ENCODE results near the gene CRB1.
A peak's percentile ranks its signal among the peaks of the same experiment; 100 is the strongest.

The CRB1 gene

DNA sequence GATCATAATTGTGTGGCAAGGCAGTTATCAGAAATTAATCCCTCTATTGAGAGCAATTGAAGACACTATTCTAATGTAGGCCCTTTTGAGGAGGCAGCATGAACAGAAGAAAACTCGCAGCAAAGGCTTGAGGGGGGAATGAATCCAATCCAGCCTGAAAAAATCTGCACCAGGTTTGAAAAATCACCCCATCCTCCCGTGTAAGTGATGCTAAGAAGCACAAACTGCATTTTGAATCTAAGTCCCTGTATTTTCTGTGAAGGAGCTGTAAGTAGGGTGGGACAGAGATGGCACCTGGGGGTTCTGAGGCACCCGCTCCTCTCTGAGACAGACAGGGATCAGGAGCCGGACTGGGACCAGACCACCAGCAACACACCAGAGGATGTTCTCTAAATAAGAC is at the start of gene CRB1:
CRB1 (plus strand) TSS at position 241 of the 400 bp plus-strand sequence. CDS start 161 bp downstream, outside the sequence.
- DNase-seq (ENCODE audit: insufficient read length, low spot score): no peak
- no peak for FAIRE-seq
- TF ChIP-seq, protein P1, sequence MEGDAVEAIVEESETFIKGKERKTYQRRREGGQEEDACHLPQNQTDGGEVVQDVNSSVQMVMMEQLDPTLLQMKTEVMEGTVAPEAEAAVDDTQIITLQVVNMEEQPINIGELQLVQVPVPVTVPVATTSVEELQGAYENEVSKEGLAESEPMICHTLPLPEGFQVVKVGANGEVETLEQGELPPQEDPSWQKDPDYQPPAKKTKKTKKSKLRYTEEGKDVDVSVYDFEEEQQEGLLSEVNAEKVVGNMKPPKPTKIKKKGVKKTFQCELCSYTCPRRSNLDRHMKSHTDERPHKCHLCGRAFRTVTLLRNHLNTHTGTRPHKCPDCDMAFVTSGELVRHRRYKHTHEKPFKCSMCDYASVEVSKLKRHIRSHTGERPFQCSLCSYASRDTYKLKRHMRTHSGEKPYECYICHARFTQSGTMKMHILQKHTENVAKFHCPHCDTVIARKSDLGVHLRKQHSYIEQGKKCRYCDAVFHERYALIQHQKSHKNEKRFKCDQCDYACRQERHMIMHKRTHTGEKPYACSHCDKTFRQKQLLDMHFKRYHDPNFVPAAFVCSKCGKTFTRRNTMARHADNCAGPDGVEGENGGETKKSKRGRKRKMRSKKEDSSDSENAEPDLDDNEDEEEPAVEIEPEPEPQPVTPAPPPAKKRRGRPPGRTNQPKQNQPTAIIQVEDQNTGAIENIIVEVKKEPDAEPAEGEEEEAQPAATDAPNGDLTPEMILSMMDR (IDR thresholded peaks at IDR 0.05; ENCODE audit: insufficient read depth, missing control alignments): no peak

DNA sequence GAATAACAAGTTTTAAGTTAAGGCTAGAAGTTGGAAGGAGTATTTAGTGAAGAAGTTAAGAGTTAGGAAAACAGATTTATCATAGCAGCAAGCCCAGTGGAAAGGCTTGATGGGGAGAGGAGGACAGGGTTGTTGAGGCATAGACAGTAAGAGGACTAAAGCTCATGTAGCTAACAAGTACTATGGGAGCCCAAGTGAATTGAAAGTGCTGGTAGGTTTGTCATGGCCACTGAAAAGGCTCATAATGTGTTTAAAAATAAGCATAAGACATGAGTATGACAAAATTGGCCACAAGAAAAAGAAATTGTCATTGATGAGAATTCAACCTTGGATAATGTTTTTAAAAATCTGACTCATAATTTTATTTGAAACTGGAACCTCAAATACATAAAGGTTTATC is 49.2 kb upstream of the CRB1 start:
- DNase-seq (ENCODE audit: insufficient read length, low spot score) (no peak), FAIRE-seq (no peak)
- TF ChIP-seq, protein P1 (IDR thresholded peaks at IDR 0.05; ENCODE audit: insufficient read depth, missing control alignments): no peak

DNA sequence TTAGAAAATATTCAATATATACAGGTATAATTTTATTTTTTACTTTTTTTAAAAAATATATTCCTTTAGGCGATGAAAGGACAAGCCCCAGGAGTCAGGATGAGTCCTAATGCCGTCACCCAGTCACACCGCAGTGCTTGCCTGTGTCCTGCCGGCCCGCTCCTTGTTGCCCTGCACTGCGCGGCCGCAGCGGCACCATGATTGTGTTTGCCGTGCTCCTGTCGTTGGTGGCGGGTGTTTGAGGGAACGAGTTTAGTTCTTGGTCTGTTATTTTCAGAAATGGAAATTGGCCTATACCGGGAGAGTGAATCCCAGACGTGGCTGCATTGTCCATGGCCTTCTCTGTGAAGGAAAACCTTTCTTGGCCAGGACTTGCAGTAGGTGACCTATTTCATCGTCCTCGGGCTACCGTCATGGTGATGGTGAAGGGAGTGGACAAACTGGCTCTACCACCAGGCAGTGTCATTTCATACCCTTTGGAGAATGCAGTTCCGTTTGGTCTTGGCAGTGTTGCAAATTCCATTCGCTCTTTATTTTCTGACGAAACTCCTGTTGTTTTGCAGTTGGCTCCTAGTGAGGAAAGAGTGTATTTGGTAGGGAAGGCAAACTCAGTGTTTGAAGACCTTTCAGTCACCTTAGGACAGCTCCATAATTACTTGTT is 45.9 kb upstream of the CRB1 start:
- DNase-seq (ENCODE audit: insufficient read length, low spot score) (no peak), FAIRE-seq (no peak)
- TF ChIP-seq, protein P1 (IDR thresholded peaks at IDR 0.05; ENCODE audit: insufficient read depth, missing control alignments): no peak

DNA sequence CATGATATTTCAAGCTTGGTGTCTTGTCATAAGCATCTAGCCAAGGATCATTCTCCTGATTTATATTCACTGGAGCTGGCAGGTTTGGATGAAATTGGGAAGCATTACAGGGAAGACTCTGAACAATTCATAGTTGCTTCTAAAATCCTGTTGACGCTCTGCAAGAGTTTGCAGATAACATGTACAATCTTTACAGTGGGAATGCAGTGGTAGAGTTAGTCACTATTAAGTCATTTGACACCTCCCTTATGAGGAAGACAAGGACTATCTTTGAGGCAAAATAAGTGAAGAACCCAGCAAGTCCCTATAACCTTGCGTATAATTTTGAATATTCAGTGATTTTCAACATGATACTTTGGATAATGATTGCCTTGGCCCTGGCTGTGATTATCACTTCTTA is 45.3 kb upstream of the CRB1 start:
- TF ChIP-seq, protein P1 (IDR thresholded peaks at IDR 0.05; ENCODE audit: insufficient read depth, missing control alignments): no peak
- peak; percentile 56 for FAIRE-seq
- DNase-seq (ENCODE audit: insufficient read length, low spot score): no peak

DNA sequence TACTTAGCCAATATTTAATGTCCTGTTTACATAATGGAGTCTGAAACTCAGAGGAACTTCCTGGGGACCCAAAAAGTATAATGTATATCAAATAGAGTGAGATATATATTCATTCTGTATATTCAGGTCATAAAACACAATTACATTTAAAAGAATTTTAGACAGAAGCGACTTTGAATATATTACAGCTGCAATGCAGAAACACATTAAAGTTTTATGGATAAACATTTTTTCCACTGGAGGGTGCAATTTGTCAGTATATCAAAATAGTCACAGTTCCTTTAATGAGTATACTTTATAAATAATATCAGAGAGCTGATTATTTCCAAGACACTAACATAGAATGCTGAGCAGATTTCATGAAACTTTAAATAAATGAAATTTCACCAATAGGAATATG is 43.9 kb upstream of the CRB1 start:
- no peak for FAIRE-seq
- TF ChIP-seq, protein P1 (IDR thresholded peaks at IDR 0.05; ENCODE audit: insufficient read depth, missing control alignments): peak; percentile 50
- no peak for DNase-seq (ENCODE audit: insufficient read length, low spot score)

DNA sequence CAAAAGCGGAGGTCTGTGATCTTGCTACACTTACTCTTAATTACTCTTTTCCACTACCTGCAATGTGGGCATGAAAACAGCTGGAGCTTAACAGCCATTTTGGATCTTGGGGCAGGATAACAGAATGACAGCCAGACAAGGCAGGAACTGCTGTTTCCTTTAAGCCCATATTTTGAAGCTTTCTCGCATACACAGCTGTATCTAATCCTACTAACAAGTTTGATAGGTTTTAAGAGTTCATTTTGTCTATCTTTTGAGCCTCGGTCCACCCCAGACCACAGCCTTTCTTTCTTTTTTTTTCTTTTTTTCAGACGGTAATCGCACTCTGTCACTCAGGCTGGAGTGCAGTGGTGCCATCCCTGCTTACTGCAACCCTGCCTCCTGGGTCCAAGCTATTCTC is 42.4 kb upstream of the CRB1 start:
- no peak for FAIRE-seq
- TF ChIP-seq, protein P1 (IDR thresholded peaks at IDR 0.05; ENCODE audit: insufficient read depth, missing control alignments): no peak
- no peak for DNase-seq (ENCODE audit: insufficient read length, low spot score)

DNA sequence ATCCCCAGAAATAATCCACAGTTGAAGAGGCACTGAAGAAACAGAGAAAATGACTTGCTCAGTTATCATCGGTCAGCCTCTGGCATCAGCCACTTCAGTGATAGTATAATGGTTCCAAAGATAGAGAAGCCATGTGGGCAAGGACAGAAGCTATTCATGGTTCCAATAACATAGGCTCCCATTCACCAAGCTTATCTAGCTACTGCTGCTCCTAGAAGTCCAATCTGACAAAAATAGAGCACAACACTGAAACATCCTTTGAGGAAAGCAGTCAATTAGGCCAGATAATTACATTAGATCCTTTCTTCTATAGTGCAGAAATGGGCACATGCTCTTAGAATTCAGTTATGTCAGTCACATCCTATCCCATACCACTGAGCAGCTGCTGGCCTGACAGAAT is 33.5 kb upstream of the CRB1 start:
- no peak for FAIRE-seq
- TF ChIP-seq, protein P1 (IDR thresholded peaks at IDR 0.05; ENCODE audit: insufficient read depth, missing control alignments): no peak
- no peak for DNase-seq (ENCODE audit: insufficient read length, low spot score)

All from D721Med (cell line).